Measurements from ENCODE around the gene APOL3. TPM values are rescaled to one million over a fixed set of nuclear protein-coding genes. Genes with fewer than 3 reads are reported as not detected.
"Not testable (repeated sequence)": the region's sequence is repeated elsewhere in the genome, so short reads cannot be mapped to it uniquely, and the experiment has no call there.

Gene APOL3
- total RNA-seq, 1 donor from 2014 or later, result 20.9 TPM

DNA sequence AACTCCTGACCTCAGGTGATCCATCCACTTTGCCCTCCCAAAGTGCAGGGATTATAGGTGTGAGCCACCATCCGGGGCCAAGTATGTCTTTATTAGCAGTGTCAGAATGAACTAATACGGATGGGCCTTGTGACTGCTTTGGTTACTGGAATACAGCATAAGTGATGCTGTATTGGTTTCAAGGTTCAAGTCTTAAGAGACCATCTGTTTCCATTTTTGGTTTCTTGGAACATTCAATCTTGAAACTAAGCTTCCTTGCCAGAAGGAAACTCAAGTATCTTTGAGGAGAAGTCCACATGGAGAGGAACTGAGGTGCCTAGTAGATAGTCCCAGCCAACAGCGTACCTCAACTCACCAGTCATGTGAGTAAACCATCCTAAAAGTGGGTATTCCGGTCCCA lies 58.8 kb downstream of the APOL3 start:
- no peak for DNase-seq (ENCODE audit: low spot score)

DNA sequence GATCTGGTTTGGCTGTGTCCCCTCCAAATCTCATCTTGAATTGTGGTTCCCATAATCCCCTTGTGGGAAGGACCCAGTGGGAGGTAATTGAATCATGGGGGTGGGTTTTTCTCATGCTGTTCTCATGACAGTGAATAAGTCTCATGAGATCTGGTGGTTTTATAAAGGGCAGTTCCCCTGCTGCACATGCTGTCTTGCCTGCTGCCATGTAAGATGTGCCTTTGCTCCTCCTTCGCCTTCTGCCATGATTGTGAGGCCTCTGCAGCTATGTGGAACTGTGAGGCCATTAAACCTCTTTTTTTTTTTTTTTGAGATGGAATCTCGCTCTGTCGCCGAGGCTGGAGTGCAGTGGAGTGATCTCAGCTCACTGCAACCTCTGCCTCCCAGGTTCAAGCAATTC lies 59.6 kb downstream of the APOL3 start:
- not testable (repeated sequence) for DNase-seq (ENCODE audit: low spot score)

DNA sequence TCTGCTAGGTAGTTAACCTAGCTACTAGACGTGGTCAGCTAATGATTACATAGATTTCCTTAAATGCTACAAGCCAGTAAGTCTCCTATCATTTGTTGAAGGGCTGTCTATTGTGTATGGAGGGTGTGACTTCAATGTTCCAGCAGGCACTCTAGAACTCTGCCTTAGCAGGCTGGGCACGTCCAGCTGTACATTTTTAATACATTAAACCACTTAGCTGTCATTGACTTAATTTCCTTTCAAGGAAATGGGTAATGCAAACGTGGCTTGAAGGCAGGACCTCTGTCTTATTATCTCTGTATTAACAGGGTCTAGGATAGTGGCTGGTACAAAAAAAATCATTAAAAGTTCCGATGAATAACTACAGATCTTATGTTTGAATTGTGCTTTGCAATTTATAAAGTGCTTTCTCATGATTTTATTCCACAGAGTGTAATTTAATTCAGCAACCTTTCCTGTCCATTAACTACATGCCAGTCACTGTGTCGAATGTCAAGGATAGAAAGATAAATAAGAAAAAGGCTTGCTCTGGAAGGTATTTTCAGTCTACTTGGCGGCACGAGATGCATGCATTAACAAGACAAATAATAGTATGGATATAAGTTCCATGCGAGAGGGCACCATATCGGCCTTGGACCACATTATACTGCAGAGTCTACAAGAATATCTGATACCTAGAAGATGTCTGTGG lies 60.3 kb downstream of the APOL3 start:
- no peak for DNase-seq (ENCODE audit: low spot score)

DNA sequence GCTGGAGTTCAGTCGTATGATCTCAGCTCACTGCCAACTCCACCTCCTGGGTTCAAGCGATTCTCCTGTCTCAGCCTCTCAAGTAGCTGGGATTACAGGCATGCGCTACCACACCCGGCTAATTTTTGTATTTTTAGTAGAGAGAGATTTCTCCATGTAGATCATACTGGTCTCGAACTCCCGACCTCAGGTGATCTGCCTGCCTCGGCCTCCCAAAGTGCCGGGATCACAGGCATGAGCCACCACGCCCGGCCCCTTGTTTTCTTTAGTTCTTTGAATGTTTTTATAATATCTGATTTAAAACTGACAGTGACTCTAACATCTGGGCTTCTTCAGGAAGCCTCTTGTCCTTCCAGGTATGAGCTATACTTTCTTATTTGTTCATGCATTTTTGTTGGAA lies 61.0 kb downstream of the APOL3 start:
- not testable (repeated sequence) for DNase-seq (ENCODE audit: low spot score)

- no peak for DNase-seq (ENCODE audit: low spot score)
Observed at GRCh38 chr22:36097880-36098279, 62.7 kb downstream of the APOL3 start.

GRCh38 chr22:36090772-36091171 lies 69.8 kb downstream of the APOL3 start:
- not testable (repeated sequence) for DNase-seq (ENCODE audit: low spot score)

Other genes starting within 250 kb of the APOL3 start
- 81.1 TPM for gene RBFOX2, start 131.9 kb downstream of the APOL3 start, total RNA-seq
- gene APOL4, start 41.1 kb upstream of the APOL3 start, total RNA-seq, result 3.4 TPM
- 58.2 TPM for gene APOL2, start 78.8 kb upstream of the APOL3 start, total RNA-seq
- 145 TPM for gene APOL1, start 92.4 kb upstream of the APOL3 start, total RNA-seq
- gene MYH9, start 227.2 kb upstream of the APOL3 start, total RNA-seq, result 544 TPM